ENCODE data around the gene NDUFAF8. TPM values are rescaled to one million over a fixed set of nuclear protein-coding genes. Genes with fewer than 3 reads are reported as not detected.
A peak's percentile ranks its signal among the peaks of the same experiment; 100 is the strongest.

NDUFAF8 gene
- total RNA-seq, 2 donors from 2014 or later = 22.4 to 58.2 TPM

DNA sequence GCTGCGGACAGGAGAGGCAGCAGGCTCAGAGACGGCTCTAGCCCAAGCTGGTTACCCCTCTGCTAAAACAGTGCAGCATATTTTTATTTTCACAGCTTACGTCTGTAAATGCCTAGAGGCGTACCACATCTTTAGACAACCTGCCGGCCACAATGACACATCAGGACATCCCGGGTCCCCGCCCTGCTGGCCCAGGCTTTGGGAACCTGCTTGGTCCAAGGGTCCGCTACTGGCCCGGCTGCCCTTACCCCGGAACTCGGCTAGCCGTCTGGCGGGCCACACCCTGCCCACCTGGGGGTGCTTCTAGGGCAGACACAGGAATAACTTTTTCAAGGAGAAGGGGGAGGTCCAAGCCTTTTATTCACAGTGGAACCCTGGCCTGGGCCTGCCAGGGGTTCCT is 20.7 kb upstream of the NDUFAF8 start:
- no peak overlapping the region for H3K4me3 ChIP-seq
- H3K36me3 ChIP-seq = no peaks in the 10 kb centered on the region
- H3K9me3 ChIP-seq = no peaks in the 10 kb centered on the region
- no peak overlapping the region for H3K27ac ChIP-seq
- peaks cover 10% of the 10 kb centered on the region for H3K4me1 ChIP-seq
- intact Hi-C loops (cut with DNase I) = no loop called here
- H3K9ac ChIP-seq (ENCODE audit: low read depth in 2 of 2, low read length in 2 of 2) = no peak overlapping the region
- no peak for DNase-seq
- no peak for TF ChIP-seq CTCF (IDR thresholded peaks at IDR 0.05)
- no peaks in the 10 kb centered on the region for H3K27me3 ChIP-seq

DNA sequence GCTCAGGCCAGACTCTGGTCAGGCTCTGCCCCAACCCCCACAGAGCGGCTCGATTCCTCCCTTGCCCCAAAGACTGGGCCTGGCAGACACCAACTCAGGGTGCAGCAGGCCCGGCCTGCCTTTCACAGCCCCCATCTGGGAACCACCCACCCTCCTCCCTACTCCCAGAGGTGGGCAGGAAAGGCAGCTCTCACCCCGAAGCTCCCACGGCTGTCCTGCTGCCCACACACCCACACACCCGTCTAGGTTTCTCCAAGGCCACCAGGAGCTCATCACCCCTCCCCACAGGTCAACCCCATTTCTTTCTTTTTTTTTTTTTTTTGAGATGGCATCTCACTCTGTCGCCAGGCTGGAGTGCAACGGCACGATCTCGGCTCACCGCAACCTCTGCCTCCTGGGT is 20.1 kb upstream of the NDUFAF8 start:
- intact Hi-C loops (cut with DNase I) = no loop called here
- H3K4me3 ChIP-seq = no peak overlapping the region
- no peak overlapping the region for H3K9ac ChIP-seq (ENCODE audit: low read depth in 2 of 2, low read length in 2 of 2)
- H3K27me3 ChIP-seq = no peaks in the 10 kb centered on the region
- H3K27ac ChIP-seq = no peak overlapping the region
- no peak for DNase-seq
- H3K36me3 ChIP-seq = no peaks in the 10 kb centered on the region
- H3K4me1 ChIP-seq = peaks cover 14% of the 10 kb centered on the region
- no peaks in the 10 kb centered on the region for H3K9me3 ChIP-seq
- TF ChIP-seq CTCF (IDR thresholded peaks at IDR 0.05) = no peak

GRCh38 chr17:81219476-81220180 is 19.5 kb upstream of the NDUFAF8 start:
- no peak for DNase-seq
- peaks cover 14% of the 10 kb centered on the region for H3K4me1 ChIP-seq
- intact Hi-C loops (cut with DNase I) = no loop called here
- H3K9me3 ChIP-seq = no peaks in the 10 kb centered on the region
- TF ChIP-seq CTCF (IDR thresholded peaks at IDR 0.05) = no peak
- no peaks in the 10 kb centered on the region for H3K36me3 ChIP-seq
- H3K4me3 ChIP-seq = no peak overlapping the region
- no peaks in the 10 kb centered on the region for H3K27me3 ChIP-seq
- H3K27ac ChIP-seq = no peak overlapping the region
- peak overlapping the region in 1 of 2 donors; percentile 35 for H3K9ac ChIP-seq (ENCODE audit: low read depth in 2 of 2, low read length in 2 of 2)

DNA sequence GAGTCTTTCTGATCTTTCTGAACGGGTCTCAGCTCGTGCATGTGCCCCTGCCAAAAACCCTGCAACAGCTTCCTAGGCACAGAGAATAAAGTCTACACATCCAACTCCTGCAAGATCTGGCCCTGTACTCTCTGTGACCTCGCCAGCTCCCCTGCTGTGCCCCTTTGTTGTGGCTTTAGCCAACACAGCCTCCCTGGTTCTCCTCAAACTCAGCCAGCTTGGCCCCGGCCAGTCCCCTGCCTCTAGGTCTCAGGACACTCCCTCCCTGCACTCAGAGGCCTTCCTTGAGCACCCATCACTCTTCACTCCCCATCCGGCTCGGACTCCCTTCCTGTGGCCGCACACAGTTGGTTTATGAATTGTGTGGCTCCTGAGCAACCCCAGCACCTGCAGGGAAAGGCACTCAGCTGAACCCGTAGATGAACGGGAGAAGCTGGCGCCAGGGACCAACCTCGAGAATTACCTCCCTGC is 17.7 kb upstream of the NDUFAF8 start:
- no peak for DNase-seq
- TF ChIP-seq CTCF (IDR thresholded peaks at IDR 0.05) = no peak
- H3K27ac ChIP-seq = no peak overlapping the region
- H3K36me3 ChIP-seq = no peaks in the 10 kb centered on the region
- no peak overlapping the region for H3K9ac ChIP-seq (ENCODE audit: low read depth in 2 of 2, low read length in 2 of 2)
- peaks cover 14% of the 10 kb centered on the region for H3K4me1 ChIP-seq
- no peaks in the 10 kb centered on the region for H3K27me3 ChIP-seq
- no peaks in the 10 kb centered on the region for H3K9me3 ChIP-seq
- intact Hi-C loops (cut with DNase I) = no loop called here
- H3K4me3 ChIP-seq = no peak overlapping the region

DNA sequence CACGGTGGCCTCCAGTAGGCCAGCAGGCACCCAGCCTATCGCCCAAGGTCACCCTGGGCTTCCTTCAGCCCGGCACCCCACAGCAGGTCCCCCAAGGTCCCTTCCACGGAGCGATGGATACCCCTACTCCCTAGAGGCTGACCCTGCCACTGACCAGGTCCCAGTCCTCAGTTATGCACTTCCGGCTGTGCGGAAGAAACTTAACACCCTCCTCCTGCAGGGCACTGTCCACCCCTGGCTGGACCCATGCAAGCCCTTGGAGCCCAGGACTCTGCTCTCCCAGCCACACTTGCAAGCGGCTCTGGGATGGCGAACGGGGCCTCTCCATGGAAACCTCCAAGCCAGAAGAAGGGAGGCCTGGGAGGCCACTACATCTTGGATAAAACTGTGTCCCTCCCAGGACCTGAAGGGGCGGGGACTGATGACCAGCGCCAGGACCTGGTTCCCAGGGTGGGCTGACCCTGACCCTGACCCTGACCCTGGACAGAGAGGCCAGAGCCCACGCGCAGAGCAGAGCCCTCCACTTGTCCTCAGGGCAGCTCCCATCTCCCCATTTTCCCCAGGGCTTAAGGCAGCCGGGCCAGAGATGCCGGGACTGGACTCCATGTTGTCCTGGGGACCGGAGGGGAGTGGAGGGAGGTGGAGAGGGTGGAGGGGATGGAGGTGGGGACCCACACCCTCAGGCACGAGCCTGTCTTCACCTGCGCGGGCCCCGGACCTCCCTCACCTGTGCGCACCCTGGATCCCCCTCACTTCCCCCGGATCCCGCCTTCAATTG is 17.1 kb upstream of the NDUFAF8 start:
- intact Hi-C loops (cut with DNase I) = no loop called here
- H3K9ac ChIP-seq (ENCODE audit: low read depth in 2 of 2, low read length in 2 of 2) = peak overlapping the region; percentile 63 to 84
- H3K27me3 ChIP-seq = no peaks in the 10 kb centered on the region
- no peak for TF ChIP-seq CTCF (IDR thresholded peaks at IDR 0.05)
- no peaks in the 10 kb centered on the region for H3K36me3 ChIP-seq
- no peaks in the 10 kb centered on the region for H3K9me3 ChIP-seq
- no peak for DNase-seq
- H3K27ac ChIP-seq = no peak overlapping the region
- peaks cover 14% of the 10 kb centered on the region for H3K4me1 ChIP-seq
- H3K4me3 ChIP-seq = peak overlapping the region; percentile 87
